Spleen (tissue), 11 donors: ENCODE data around the gene PCSK6. TPM values are rescaled to one million over a fixed set of nuclear protein-coding genes. Genes with fewer than 3 reads are reported as not detected.
A peak's percentile ranks its signal among the peaks of the same experiment; 100 is the strongest.

ENCODE experiments used
- DNase-seq: peaks from one replicate; pipeline ENCODE4 v3.0.0-alpha.2; 2020
- H3K27ac ChIP-seq, 8 donors: fragments of 200-600 bp; sonication (generic) in 7 of 8; 1 replicate in 4 of 8; 2 replicates in 4 of 8; pipeline versions ENCODE4 v1.5.0 to v1.8.0; 2016 to 2021; ENCODE audit warnings: inconsistent platforms in 4 of 8, mild to moderate bottlenecking in 4 of 8, moderate library complexity in 1 of 8
- H3K27me3 ChIP-seq, 7 donors: fragments of 200-600 bp; sonication (generic) in 6 of 7; replicated peaks in 1 of 7; 1 replicate in 4 of 7; 2 replicates in 3 of 7; pipeline versions ENCODE4 v1.5.0 to v1.8.0; 2016 to 2021; ENCODE audit warnings: inconsistent platforms in 3 of 7, mild to moderate bottlenecking in 1 of 7
- H3K36me3 ChIP-seq, 6 donors: fragments of 200-600 bp; sonication (generic) in 5 of 6; 1 replicate in 4 of 6; 2 replicates in 2 of 6; pipeline versions ENCODE4 v1.5.0 to v1.8.0; 2016 to 2021; ENCODE audit warnings: inconsistent platforms in 2 of 6
- H3K4me1 ChIP-seq, 6 donors: fragments of 200-600 bp; sonication (generic) in 5 of 6; 1 replicate in 3 of 6; 2 replicates in 3 of 6; pipeline versions ENCODE4 v1.5.0 to v1.8.0; 2016 to 2021; ENCODE audit warnings: inconsistent platforms in 3 of 6
- H3K4me3 ChIP-seq, 8 donors: fragments of 200-600 bp; sonication (generic) in 7 of 8; 1 replicate in 4 of 8; 2 replicates in 4 of 8; pipeline versions ENCODE4 v1.5.0 to v1.8.0; 2016 to 2021; ENCODE audit warnings: inconsistent platforms in 4 of 8, mild to moderate bottlenecking in 4 of 8, moderate library complexity in 2 of 8
- H3K9me3 ChIP-seq, 8 donors: fragments of 200-600 bp; sonication (generic) in 7 of 8; 1 replicate in 4 of 8; 2 replicates in 4 of 8; pipeline versions ENCODE4 v1.5.0 to v1.8.0; 2016 to 2021; ENCODE audit warnings: inconsistent platforms in 4 of 8
- CTCF ChIP-seq, 11 experiments: fragments of 200-600 bp in 7 of 11; fragments of 450-650 bp in 4 of 11; sonication (generic) in 4 of 11; IDR thresholded peaks in 8 of 11; conservative IDR thresholded peaks in 3 of 11; 1 replicate in 7 of 11; 2 replicates in 4 of 11; pipeline versions ENCODE4 v1.4.0 to v1.8.0; 2016 to 2021; ENCODE audit warnings: antibody characterized with exemption in 11 of 11, inconsistent platforms in 4 of 11, mild to moderate bottlenecking in 1 of 11
- POLR2A ChIP-seq, 3 donors: fragments of 450-650 bp; IDR thresholded peaks; one replicate each; pipeline ENCODE4 v1.5.1; 2017; ENCODE audit warnings: antibody characterized with exemption in 3 of 3, mild to moderate bottlenecking in 1 of 3
- POLR2AphosphoS5 ChIP-seq, 3 donors: sonication (generic); formaldehyde crosslinking; IDR thresholded peaks; one replicate each; pipeline ENCODE4 v1.5.1; 2017; ENCODE audit warnings: antibody characterized with exemption in 3 of 3
- WGBS, 5 donors: extraction: QIAGEN DNeasy Blood & Tissue Kit in 3 of 5; methylation state at CpG; one replicate each; pipeline versions ENCODE4 v1.1.5 to v1.1.7; 2013 to 2018; 5-methylcytosine and 5-hydroxymethylcytosine counted together
- intact Hi-C: fragments of 100-400 bp; cut with DNase I; formaldehyde crosslinking; loops from one replicate; pipeline ENCODE4 v1.15.0; 2023; ENCODE audit warnings: low total_unique reads
- polyA plus RNA-seq, 3 donors: library from polyadenylated mRNA; stranded (reverse); fragments of 200-250 nt; gene quantifications; one replicate each; pipeline ENCODE4 v1.2.1, GENCODE V29; 2013
- total RNA-seq, 7 donors: library from RNA; depleted of rRNA in 3 of 7; stranded (reverse); fragments of >200 nt in 3 of 7; fragmentation: NEBNext Ultra II Directional in 4 of 7; extraction: Animal tissue kit (Norgen Biotek cat#: 25700) in 4 of 7; gene quantifications; one replicate each; pipeline versions ENCODE4 v1.1.0 to v1.2.1, GENCODE V29; 2016 to 2021
- donor health status: healthy with polysubstance abuse.
- donor health status: DM: no; HTN: no; CAD: no; lungs with moderate emphysema.
- donor health status: DM: no; HTN: no; CAD: no.
- donor health status: Bipolar disorder and iron deficiency.
- donor health status: healthy.
- donor health status: DM: no; HTN: no; CAD: no.
- donor health status: DM: yes; HTN: yes; CAD: no.

PCSK6 gene
- total and polyA plus RNA-seq, 10 donors = 10.0 to 403 (median 252) TPM

GRCh38 chr15:101470548-101471239 lies 18.8 kb downstream of the PCSK6 start:
- 70 to 83% (median 77%) methylated on average over 15 of the region's 15 CpGs for WGBS, 5 donors
- H3K27ac ChIP-seq = peak overlapping the region in 7 of 8 donors; percentile 7 to 74 (median 49)
- H3K4me1 ChIP-seq = peaks cover 0 to 26% (median 3%) of the 10 kb centered on the region in 6 donors
- no peaks in the 10 kb centered on the region for H3K9me3 ChIP-seq
- H3K27me3 ChIP-seq = peaks cover 0 to 22% (median 0%) of the 10 kb centered on the region in 7 donors
- TF ChIP-seq POLR2A (IDR thresholded peaks at IDR 0.05) = no peak
- no peak for TF ChIP-seq POLR2AphosphoS5 (IDR thresholded peaks at IDR 0.05)
- no peak for TF ChIP-seq CTCF (IDR thresholded peaks at IDR 0.05 in 8 of 11, conservative IDR thresholded peaks at IDR 0.05 in 3 of 11)
- peak overlapping the region in 1 of 8 donors; percentile 10 for H3K4me3 ChIP-seq
- intact Hi-C loops = no loop called here
- no peaks in the 10 kb centered on the region for H3K36me3 ChIP-seq
- no peak for DNase-seq

- Histone ChIP-seq H3K9me3 (no peaks in the 10 kb centered on the region), H3K4me1 (peaks cover 0 to 30% (median 3%) of the 10 kb centered on the region in 6 donors), H3K27me3 (peaks cover 0 to 29% (median 0%) of the 10 kb centered on the region in 7 donors), H3K27ac (peak overlapping the region in 7 of 8 donors; percentile 7 to 74 (median 49)), H3K4me3 (no peak overlapping the region), H3K36me3 (no peaks in the 10 kb centered on the region)
- intact Hi-C loops = no loop called here
- TF ChIP-seq POLR2A (IDR thresholded peaks at IDR 0.05) (no peak), POLR2AphosphoS5 (IDR thresholded peaks at IDR 0.05) (peak in 2 of 3 donors; percentile 17 to 37)
- WGBS, 5 donors = 61 to 69% (median 67%) methylated on average over 21 of the region's 21 CpGs
- no peak for DNase-seq
Measured at GRCh38 chr15:101469520-101470288, 19.8 kb downstream of the PCSK6 start.

GRCh38 chr15:101466188-101466587 lies 23.3 kb downstream of the PCSK6 start:
- Histone ChIP-seq H3K27ac (peak overlapping the region in 4 of 8 donors; percentile 32 to 85 (median 62)), H3K4me1 (peaks cover 0 to 36% (median 3%) of the 10 kb centered on the region in 6 donors), H3K9me3 (no peaks in the 10 kb centered on the region), H3K4me3 (no peak overlapping the region), H3K36me3 (no peaks in the 10 kb centered on the region), H3K27me3 (peaks cover 0 to 31% (median 0%) of the 10 kb centered on the region in 7 donors)
- 88 to 94% (median 91%) methylated on average over 9 of the region's 9 CpGs for WGBS, 5 donors
- intact Hi-C loops = no loop called here
- TF ChIP-seq CTCF (IDR thresholded peaks at IDR 0.05 in 8 of 11, conservative IDR thresholded peaks at IDR 0.05 in 3 of 11) (no peak), POLR2A (IDR thresholded peaks at IDR 0.05) (no peak), POLR2AphosphoS5 (IDR thresholded peaks at IDR 0.05) (no peak)
- no peak for DNase-seq

GRCh38 chr15:101464999-101465669 lies 24.4 kb downstream of the PCSK6 start:
- peaks cover 0 to 28% (median 3%) of the 10 kb centered on the region in 6 donors for H3K4me1 ChIP-seq
- H3K36me3 ChIP-seq = no peaks in the 10 kb centered on the region
- intact Hi-C loops = no loop called here
- no peak overlapping the region for H3K4me3 ChIP-seq
- 72 to 90% (median 79%) methylated on average over 15 to 16 of the region's 16 CpGs for WGBS, 5 donors
- H3K27ac ChIP-seq = peak overlapping the region in 7 of 8 donors; percentile 39 to 85 (median 80)
- H3K27me3 ChIP-seq = peaks cover 0 to 31% (median 0%) of the 10 kb centered on the region in 7 donors
- H3K9me3 ChIP-seq = no peaks in the 10 kb centered on the region
- peak in 2 of 3 donors; percentile 28 to 45 for TF ChIP-seq POLR2AphosphoS5 (IDR thresholded peaks at IDR 0.05)
- TF ChIP-seq CTCF (IDR thresholded peaks at IDR 0.05 in 8 of 11, conservative IDR thresholded peaks at IDR 0.05 in 3 of 11) = no peak
- no peak for DNase-seq
